Neural cell (in vitro differentiated cells): ENCODE measurements around the gene UNC13B.
"Not testable (repeated sequence)": the region's sequence is repeated elsewhere in the genome, so short reads cannot be mapped to it uniquely, and the experiment has no call there.

Source experiments
- MXI1 ChIP-seq: fragments of 450-650 bp; conservative IDR thresholded peaks from 2 replicates; pipeline ENCODE4 v1.6.1; 2014; ENCODE audit warnings: antibody characterized with exemption, mild to moderate bottlenecking; ENCODE audit not compliant: poor library complexity, severe bottlenecking
- RAD21 ChIP-seq: fragments of 450-650 bp; conservative IDR thresholded peaks from 2 replicates; pipeline ENCODE4 v1.6.1; 2014; ENCODE audit warnings: antibody characterized with exemption, mild to moderate bottlenecking, moderate library complexity
- REST ChIP-seq: IDR thresholded peaks from 2 replicates; pipeline ENCODE4 v1.6.1; 2012; ENCODE audit warnings: borderline replicate concordance
- SMC3 ChIP-seq: fragments of 450-650 bp; conservative IDR thresholded peaks from 2 replicates; pipeline ENCODE4 v1.6.1; 2014; ENCODE audit warnings: antibody characterized with exemption, mild to moderate bottlenecking, moderate library complexity; ENCODE audit not compliant: poor library complexity
- TF ChIP-seq, protein P1 (sequence below): fragments of 450-650 bp; IDR thresholded peaks from 2 replicates; pipeline ENCODE4 v1.5.1; 2014; ENCODE audit warnings: antibody characterized with exemption, mild to moderate bottlenecking, moderate library complexity; ENCODE audit not compliant: poor library complexity, severe bottlenecking

DNA sequence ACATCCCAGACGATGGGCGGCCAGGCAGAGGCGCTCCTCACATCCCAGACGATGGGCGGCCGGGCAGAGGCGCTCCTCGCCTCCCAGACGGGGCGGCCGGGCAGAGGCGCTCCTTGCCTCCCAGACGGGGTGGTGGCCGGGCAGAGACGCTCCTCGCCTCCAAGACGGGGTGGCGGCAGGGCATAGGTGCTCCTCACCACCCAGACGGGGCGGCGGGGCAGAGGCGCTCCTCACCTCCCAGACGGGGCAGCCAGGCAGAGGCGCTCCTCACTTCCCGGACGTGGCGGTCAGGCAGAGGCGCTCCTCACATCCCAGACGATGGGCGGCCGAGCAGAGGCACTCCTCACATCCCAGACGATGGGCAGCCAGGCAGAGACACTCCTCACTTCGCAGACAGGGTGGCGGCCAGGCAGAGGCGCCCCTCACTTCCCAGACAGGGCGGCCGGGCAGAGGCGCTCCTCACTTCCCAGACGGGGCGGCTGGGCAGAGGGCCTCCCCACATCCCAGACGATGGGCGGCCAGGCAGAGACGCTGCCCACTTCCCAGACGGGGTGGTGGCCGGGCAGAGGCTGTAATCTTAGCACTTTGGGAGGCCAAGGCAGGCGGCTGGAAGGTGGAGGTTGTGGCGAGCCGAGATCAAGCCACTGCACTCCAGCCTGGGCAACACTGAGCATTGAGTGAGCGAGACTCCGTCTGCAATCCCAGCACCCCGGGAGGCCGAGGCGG, 22.1 kb downstream of the UNC13B start:
- TF ChIP-seq, protein P1, sequence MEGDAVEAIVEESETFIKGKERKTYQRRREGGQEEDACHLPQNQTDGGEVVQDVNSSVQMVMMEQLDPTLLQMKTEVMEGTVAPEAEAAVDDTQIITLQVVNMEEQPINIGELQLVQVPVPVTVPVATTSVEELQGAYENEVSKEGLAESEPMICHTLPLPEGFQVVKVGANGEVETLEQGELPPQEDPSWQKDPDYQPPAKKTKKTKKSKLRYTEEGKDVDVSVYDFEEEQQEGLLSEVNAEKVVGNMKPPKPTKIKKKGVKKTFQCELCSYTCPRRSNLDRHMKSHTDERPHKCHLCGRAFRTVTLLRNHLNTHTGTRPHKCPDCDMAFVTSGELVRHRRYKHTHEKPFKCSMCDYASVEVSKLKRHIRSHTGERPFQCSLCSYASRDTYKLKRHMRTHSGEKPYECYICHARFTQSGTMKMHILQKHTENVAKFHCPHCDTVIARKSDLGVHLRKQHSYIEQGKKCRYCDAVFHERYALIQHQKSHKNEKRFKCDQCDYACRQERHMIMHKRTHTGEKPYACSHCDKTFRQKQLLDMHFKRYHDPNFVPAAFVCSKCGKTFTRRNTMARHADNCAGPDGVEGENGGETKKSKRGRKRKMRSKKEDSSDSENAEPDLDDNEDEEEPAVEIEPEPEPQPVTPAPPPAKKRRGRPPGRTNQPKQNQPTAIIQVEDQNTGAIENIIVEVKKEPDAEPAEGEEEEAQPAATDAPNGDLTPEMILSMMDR: not testable (repeated sequence)
- TF ChIP-seq MXI1, REST, RAD21, SMC3: not testable (repeated sequence)
